SK-N-MC (cell line): Measurements from ENCODE around the gene OPRD1.

Experiments used
- EZH2 ChIP-seq: fragments of 200-600 bp; sonication (generic); IDR thresholded peaks from one replicate; pipeline ENCODE4 v1.6.1; 2017; ENCODE audit warnings: antibody characterized with exemption
- FOXP2 ChIP-seq: optimal IDR thresholded peaks from 2 replicates; pipeline ENCODE3; 2011; ENCODE audit warnings: mild to moderate bottlenecking, moderate library complexity; ENCODE audit not compliant: insufficient read depth; ENCODE audit errors: extremely low read length, control extremely low read depth
- POLR2AphosphoS5 ChIP-seq: IDR thresholded peaks from 2 replicates; pipeline ENCODE4 v1.6.1; 2012; ENCODE audit warnings: mild to moderate bottlenecking, low read depth, low read length, borderline replicate concordance

DNA sequence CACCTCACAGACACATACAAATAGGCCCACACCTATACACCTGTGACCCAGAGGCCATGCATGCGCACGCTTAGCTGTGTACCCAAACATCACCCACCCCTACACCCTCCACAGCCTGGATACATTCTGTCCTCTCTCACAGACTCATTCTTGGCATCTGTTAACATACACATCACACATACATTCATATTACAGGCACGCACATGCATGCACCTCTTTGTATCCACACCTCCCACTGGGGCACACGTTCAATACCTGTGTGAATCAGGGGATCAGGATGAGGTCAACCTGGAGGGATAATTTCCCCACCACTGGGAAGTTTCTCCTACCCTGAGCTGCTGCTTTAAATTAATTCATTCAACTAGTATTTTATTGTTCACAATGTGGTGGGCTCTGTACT lies 66.8 kb downstream of the OPRD1 start:
- no peak for TF ChIP-seq EZH2
- TF ChIP-seq POLR2AphosphoS5: no peak
- TF ChIP-seq FOXP2: no peak
